K562 (cell line): Measurements from ENCODE around the gene CCT3. TPM values are rescaled to one million over a fixed set of nuclear protein-coding genes. Genes with fewer than 3 reads are reported as not detected.
A peak's percentile ranks its signal among the peaks of the same experiment; 100 is the strongest.

ENCODE experiments used
- C11orf30 ChIP-seq: fragments of 450-650 bp; IDR thresholded peaks from 2 replicates; pipeline ENCODE4 v1.6.1; 2016; ENCODE audit warnings: low read depth, mild to moderate bottlenecking
- DDX20 ChIP-seq: fragments of 450-650 bp; IDR thresholded peaks from 2 replicates; pipeline ENCODE4 v1.6.1; 2016; ENCODE audit warnings: missing genetic modification characterization, low read depth, mild to moderate bottlenecking, missing compliant biosample characterization, moderate library complexity
- E2F6 ChIP-seq, 2 experiments: IDR thresholded peaks; 2 replicates each; pipeline ENCODE4 v1.6.1; 2011; ENCODE audit warnings: borderline replicate concordance in 1 of 2, control low read depth in 1 of 2, low read depth in 1 of 2, low read length in 1 of 2, mild to moderate bottlenecking in 1 of 2, mixed read lengths in 1 of 2, moderate library complexity in 1 of 2; ENCODE audit not compliant: insufficient read depth in 1 of 2, insufficient read length in 1 of 2, poor library complexity in 1 of 2, severe bottlenecking in 1 of 2; ENCODE audit errors: extremely low read depth in 1 of 2
- ELF2 ChIP-seq: fragments of 250-450 bp; sonication (Bioruptor Pico); IDR thresholded peaks from 2 replicates; pipeline ENCODE4 v1.5.0; 2021; ENCODE audit warnings: mild to moderate bottlenecking
- FOXK1 ChIP-seq: sonication (generic); formaldehyde crosslinking; IDR thresholded peaks from 2 replicates; pipeline ENCODE4 v1.8.0; 2022; ENCODE audit warnings: missing genetic modification reagents, mild to moderate bottlenecking, borderline replicate concordance
- ILF3 ChIP-seq: fragments of 450-650 bp; IDR thresholded peaks from 2 replicates; pipeline ENCODE4 v1.6.1; 2018; ENCODE audit warnings: antibody characterized with exemption, mild to moderate bottlenecking, moderate library complexity, borderline replicate concordance
- JUNB ChIP-seq: fragments of 450-650 bp; formaldehyde crosslinking; conservative IDR thresholded peaks from 2 replicates; pipeline ENCODE4 v1.4.0; 2020; ENCODE audit warnings: mild to moderate bottlenecking
- MLLT1 ChIP-seq, 2 experiments: fragments of 450-650 bp; IDR thresholded peaks; 2 replicates each; pipeline ENCODE4 v1.6.1; 2016
- MNT ChIP-seq, 2 experiments: fragments of 450-650 bp; conservative IDR thresholded peaks; 2 replicates each; pipeline ENCODE4 v1.6.1; 2017; ENCODE audit warnings: mild to moderate bottlenecking in 2 of 2, moderate library complexity in 2 of 2
- SMAD4 ChIP-seq: fragments of 250-450 bp; sonication (Bioruptor Pico); conservative IDR thresholded peaks from 2 replicates; pipeline ENCODE4 v1.8.0; 2021; ENCODE audit warnings: inconsistent platforms, mild to moderate bottlenecking, moderate library complexity
- SUPT5H ChIP-seq: fragments of 450-650 bp; IDR thresholded peaks from 2 replicates; pipeline ENCODE4 v1.6.1; 2016
- TOE1 ChIP-seq, 2 experiments: fragments of 450-650 bp in 1 of 2; sonication (generic) in 1 of 2; formaldehyde crosslinking in 1 of 2; IDR thresholded peaks; 2 replicates each; pipeline versions ENCODE4 v1.7.1 to v1.8.0; 2016 to 2022; ENCODE audit warnings: borderline replicate concordance in 2 of 2, mild to moderate bottlenecking in 2 of 2, antibody characterized with exemption in 1 of 2, inconsistent platforms in 1 of 2, low read depth in 1 of 2, missing genetic modification reagents in 1 of 2, moderate library complexity in 1 of 2
- USF2 ChIP-seq: sonication (generic); formaldehyde crosslinking; IDR thresholded peaks from 2 replicates; pipeline ENCODE4 v1.5.0; 2020; ENCODE audit warnings: missing genetic modification reagents
- ZFP91 ChIP-seq: sonication (generic); formaldehyde crosslinking; IDR thresholded peaks from 2 replicates; pipeline ENCODE4 v1.8.0; 2022; ENCODE audit warnings: mild to moderate bottlenecking, missing genetic modification reagents
- ZNF384 ChIP-seq: IDR thresholded peaks from 2 replicates; pipeline ENCODE4 v1.6.1; 2012; ENCODE audit warnings: low read depth, low read length, improper control_type of control experiment
- polyA plus RNA-seq, 8 experiments: library from polyadenylated mRNA; depleted of rRNA in 4 of 8; stranded (reverse) in 5 of 8; unstranded in 3 of 8; fragments of >200 nt; fragmentation: Nextera tagmentation in 2 of 8; fragmentation: Illumina TruSeq in 1 of 8; extraction: Ambion mirVana in 2 of 8; extraction: Trizol in 1 of 8; gene quantifications; 2 replicates each; pipeline versions ENCODE4 v1.2.1 to v1.2.3, GENCODE V29; 2011 to 2014; ENCODE audit warnings: inconsistent platforms in 1 of 8, missing spikeins in 1 of 8
- total RNA-seq, 7 experiments: library from RNA; depleted of rRNA in 6 of 7; stranded (reverse); fragments of >200 nt in 6 of 7; fragmentation: Illumina TruSeq in 2 of 7; extraction: Trizol in 2 of 7; gene quantifications; 2 replicates each; pipeline versions ENCODE4 v1.2.1 to v1.2.3, GENCODE V29; 2011 to 2021; ENCODE audit warnings: low replicate concordance in 1 of 7

CCT3 gene
- total and polyA plus RNA-seq, 9 of the 15 experiments (the other 6 are each of a cell fraction or from before 2014, with no cell fraction given), result 475 to 1,167 (median 610) TPM

- TF ChIP-seq ZFP91 (CRISPR knock-in tag), result no peak
- peak; percentile 97 for TF ChIP-seq USF2 (CRISPR knock-in tag)
- peak; percentile 97 for TF ChIP-seq TOE1 (IDR thresholded peaks at IDR 0.05; ENCODE audit: borderline replicate concordance)
- no peak for TF ChIP-seq TOE1 (CRISPR knock-in tag; IDR thresholded peaks at IDR 0.05; ENCODE audit: borderline replicate concordance, low read depth)
- TF ChIP-seq SMAD4 (CRISPR knock-in tag), result peak; percentile 22; the same call in 1 of the 2 replicates
- TF ChIP-seq DDX20 (tag), result no peak
- peak; percentile 77 for TF ChIP-seq ZNF384
- no peak for TF ChIP-seq JUNB (CRISPR knock-in tag)
- no peak for TF ChIP-seq FOXK1 (CRISPR knock-in tag)
- TF ChIP-seq E2F6 (IDR thresholded peaks at IDR 0.05; ENCODE audit: borderline replicate concordance in 1 of 2, extremely low read depth in 1 of 2, insufficient read depth in 1 of 2, insufficient read length in 1 of 2, low read depth in 1 of 2, low read length in 1 of 2, poor library complexity in 1 of 2, severe bottlenecking in 1 of 2), result peak in 1 of 2 experiments; percentile 83
- peak; percentile 54; the same call in 1 of the 2 replicates for TF ChIP-seq ELF2
- TF ChIP-seq C11orf30, result peak; percentile 88
- TF ChIP-seq MLLT1 (IDR thresholded peaks at IDR 0.05), result no peak
- TF ChIP-seq SUPT5H, result peak; percentile 50; the same call in 1 of the 2 replicates
- TF ChIP-seq ILF3, result no peak
- peak in 1 of 2 experiments; percentile 55; a peak in 2 of 4 replicates for TF ChIP-seq MNT (conservative IDR thresholded peaks at IDR 0.05)
Measured at GRCh38 chr1:156295391-156295947, 42.6 kb downstream of the CCT3 start, which contains the start of gene GLMP (continued).
